Measurements from ENCODE around the gene PHB1.

The PHB1 gene

GRCh38 chr17:49414622-49415350 is at the start of gene PHB1:
Gene PHB1 (minus strand): TSS chr17:49414882. CDS start chr17:49413264, 1,618 bp downstream.
- DNase-seq: peak; percentile 94 to 96

GRCh38 chr17:49464049-49464448 is 49.4 kb upstream of the PHB1 start:
- DNase-seq: no peak

- no peak for DNase-seq
Observed at GRCh38 chr17:49461580-49461979, 46.9 kb upstream of the PHB1 start.

GRCh38 chr17:49460401-49460800 is 45.7 kb upstream of the PHB1 start:
- no peak for DNase-seq

GRCh38 chr17:49459401-49459984 is 44.8 kb upstream of the PHB1 start:
- no peak for DNase-seq

GRCh38 chr17:49457564-49458535 is 43.2 kb upstream of the PHB1 start:
- no peak for DNase-seq

DNA sequence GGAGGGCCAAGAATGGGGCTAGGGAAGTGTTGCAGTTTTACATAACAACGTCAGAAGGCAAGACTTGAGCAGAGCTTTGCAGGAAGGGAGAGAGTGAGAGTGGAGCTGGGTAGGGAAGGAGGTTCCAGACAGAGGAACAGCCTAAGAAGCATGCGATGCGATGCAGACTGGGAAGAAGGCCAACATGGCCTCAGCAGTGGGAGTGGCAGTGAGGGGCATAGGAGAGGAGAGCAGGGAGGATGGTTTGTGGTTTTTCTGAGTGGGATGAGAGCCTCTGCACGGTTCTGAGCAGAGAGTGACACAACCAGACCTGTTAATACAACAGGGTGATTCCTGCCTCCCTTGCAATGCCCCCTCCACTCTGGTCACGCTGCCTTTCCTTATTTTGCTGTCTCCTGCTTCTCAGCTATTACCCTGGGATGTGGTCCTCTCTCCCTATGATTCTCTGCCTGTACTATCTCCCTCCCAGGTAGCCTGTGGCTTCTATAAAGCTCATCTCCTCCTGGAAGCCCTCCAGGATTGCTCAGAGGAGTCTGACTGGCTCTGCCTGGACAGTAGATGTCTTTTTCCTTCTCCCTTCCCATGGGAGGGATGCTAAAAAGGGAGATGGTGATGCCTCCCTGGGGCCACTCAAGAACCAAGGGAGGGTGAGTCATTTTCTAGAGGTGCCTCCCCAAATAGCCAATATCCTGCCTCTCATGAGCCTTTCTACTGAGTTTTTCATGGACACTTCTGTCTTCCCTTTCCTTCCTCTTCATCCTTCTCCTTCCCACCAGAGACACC is 41.7 kb upstream of the PHB1 start:
- no peak for DNase-seq

DNA sequence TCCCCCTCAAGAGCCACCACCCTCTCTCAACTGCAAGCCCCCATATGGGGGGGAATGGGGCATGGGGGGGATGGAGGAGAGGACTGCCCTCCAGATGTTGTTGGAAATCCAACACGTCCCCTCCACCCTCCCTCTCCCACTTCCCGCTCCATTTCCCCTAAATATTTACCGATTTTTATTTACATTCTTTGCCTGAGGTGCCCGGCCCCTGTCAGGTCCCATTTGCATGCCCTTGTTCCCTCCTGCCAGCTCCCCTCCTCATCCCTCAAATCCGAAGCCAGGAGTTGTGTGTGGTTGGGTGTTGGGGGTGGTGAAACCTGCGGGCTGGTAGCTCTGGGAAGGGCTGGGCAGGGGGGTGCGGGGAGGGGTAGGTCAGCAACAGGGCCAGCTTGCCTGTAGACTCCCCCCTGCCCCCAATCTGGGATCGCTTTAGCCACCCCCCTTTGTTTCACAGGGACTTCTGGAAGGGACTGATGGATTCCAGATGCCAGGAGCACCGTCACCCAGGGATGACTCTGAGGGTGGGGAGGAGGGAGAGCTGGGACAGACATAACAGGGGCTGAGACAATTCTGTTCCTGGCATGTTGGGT is 40.7 kb upstream of the PHB1 start:
- DNase-seq: no peak

- no peak for DNase-seq
Observed at GRCh38 chr17:49454050-49454449, 39.4 kb upstream of the PHB1 start.

DNA sequence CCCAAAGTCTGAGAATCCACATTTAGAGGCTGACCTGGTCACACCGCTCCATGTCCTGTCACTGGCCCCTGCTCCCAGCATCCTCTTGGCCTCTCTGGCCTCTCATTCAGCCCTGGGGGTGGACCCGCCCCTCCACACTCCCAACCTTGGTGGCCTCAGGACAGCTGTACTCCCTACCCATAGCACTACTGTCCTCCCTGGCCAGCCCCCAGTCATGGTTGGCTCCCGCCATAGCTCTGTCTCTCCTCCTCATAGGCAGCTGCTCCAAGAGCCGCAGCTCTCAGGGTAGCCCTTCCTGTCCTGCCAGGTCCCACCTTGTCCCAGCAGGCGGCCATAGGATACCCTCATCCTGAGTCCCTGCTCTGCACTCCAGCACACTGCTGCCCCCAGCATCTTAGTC is 38.0 kb upstream of the PHB1 start:
- no peak for DNase-seq

GRCh38 chr17:49452201-49452600 is 37.5 kb upstream of the PHB1 start:
- DNase-seq: no peak

DNA sequence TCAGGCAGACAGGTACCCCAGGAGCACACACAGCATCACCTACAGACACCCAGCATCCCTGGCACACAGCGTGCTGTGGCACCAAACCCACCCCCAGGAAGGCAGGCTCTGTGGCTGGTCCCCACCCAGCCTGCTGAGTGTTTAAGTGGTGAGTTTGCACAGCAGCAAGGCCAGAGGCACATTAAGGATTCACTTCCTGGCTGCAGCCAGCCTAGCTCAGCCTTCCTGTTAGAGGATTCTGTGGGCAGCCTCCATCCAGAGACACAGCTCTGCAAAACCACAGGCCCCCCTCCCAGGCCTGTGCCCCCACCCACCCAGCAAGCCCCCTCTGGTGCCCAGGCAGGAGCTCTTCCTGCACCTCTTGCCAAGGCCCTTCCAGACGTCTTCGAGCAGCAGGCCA is 36.1 kb upstream of the PHB1 start:
- no peak for DNase-seq

GRCh38 chr17:49450181-49450580 is 35.5 kb upstream of the PHB1 start:
- no peak for DNase-seq

DNA sequence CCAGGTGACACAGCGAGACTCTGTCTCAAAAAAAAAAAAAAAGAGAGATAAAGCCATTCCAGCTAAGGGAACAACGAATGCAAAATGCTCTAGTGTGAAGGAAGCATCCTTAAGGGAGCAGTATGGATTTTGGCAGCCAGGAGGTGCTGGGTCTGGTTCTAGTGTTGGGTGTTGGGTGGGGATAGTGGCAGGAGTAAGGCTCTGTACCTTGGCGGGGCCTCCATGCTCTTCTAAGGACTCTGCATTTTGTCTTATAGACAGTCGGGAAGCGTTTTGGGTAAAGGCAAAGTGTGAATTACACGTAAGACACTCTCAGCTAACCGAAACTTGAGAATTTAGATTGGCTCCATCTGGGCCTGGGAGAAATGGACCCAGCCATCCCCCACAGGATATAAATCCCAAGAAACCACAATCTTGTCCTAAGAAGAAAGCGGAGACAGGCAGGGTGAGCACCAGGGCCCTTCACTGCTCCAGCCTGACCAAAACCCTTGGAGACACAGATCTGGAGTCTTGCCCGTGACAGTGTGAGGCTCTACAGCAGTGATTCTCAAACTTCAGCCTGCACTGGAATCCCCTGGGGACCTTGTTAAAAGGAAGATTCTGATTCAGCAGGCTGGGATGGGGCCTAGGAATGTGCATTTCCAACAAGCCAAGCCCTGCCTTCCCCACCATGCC is 33.1 kb upstream of the PHB1 start:
- no peak for DNase-seq

- no peak for DNase-seq
Observed at GRCh38 chr17:49445591-49445990, 30.9 kb upstream of the PHB1 start.

GRCh38 chr17:49444384-49444783 is 29.7 kb upstream of the PHB1 start:
- no peak for DNase-seq

- DNase-seq: no peak
Observed at GRCh38 chr17:49443862-49444261, 29.2 kb upstream of the PHB1 start.

DNA sequence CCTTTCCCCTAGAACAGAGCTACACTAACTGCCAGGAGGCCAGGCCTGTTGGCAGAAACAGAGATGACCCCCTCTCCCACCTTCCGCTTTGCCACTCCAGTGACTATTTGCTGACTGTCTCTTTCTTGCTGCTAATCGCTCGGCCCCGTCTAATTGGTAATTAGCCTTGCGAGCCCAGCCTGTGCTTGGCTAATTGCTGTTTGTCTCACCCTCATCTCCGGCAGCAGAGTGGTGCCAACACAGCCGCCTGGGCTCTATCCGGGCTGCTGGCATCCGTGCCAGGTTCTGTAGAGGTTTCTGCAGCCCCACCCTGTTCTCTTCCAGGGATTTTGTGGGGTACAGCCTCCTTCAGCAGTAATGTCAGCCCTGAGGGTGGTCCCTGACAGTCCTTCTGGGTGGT is 27.4 kb upstream of the PHB1 start:
- DNase-seq: no peak

- DNase-seq: no peak
Observed at GRCh38 chr17:49441578-49441977, 26.9 kb upstream of the PHB1 start.

DNA sequence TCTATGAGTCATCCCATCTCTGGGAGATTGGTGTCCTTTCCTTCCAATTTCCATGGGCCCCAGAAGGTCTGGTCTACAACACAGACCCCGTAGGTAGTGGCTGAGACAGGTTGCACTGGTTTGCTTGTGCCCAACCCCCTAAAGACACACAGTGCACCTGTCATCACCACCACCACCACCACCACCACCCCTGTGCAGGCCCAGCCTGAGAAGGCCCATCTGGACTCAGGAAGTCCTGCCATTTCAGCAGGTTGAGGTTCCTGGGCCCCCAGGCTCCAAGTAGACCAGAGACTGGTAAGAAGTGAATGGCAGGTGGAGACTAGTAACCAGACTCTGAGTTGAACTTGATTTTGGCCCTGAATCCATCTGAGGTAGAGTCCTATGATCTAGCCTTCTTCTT is 25.9 kb upstream of the PHB1 start:
- DNase-seq: no peak

- no peak for DNase-seq
Observed at GRCh38 chr17:49439673-49440571, 25.2 kb upstream of the PHB1 start.
